HG02938 (cell line): Measurements from ENCODE around the gene DDX42.
"Not testable (repeated sequence)": the region's sequence is repeated elsewhere in the genome, so short reads cannot be mapped to it uniquely, and the experiment has no call there.

Experiments
- ATAC-seq: cut with Tn5 transposase; IDR thresholded peaks from one replicate; pipeline ENCODE4 v1.9.1; 2021; ENCODE audit warnings: mild to moderate bottlenecking, moderate library complexity; ENCODE audit not compliant: unreplicated experiment

The DDX42 gene

GRCh38 chr17:63780507-63780906 lies 6.5 kb downstream of the DDX42 start:
- ATAC-seq: no peak

GRCh38 chr17:63780928-63781327 lies 7.0 kb downstream of the DDX42 start:
- ATAC-seq: no peak

DNA sequence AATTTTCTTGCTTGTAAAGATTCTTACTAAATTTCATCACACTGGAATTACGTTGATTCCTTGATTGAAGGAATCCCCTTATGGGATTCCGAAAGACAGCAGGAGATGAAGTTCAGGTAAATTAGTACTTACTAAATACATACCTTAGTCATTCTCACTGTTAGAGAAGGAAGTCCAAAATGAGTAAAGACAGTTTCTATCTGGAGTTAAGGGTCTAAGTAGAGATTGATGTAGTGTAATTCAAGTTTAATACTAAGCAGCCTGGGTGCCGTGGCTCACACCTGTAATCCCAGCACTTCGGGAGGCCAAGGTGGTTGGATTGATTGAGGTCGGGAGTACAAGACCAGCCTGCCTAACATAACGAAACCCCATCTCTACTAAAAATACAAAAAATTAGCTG lies 9.6 kb downstream of the DDX42 start:
- no peak for ATAC-seq

DNA sequence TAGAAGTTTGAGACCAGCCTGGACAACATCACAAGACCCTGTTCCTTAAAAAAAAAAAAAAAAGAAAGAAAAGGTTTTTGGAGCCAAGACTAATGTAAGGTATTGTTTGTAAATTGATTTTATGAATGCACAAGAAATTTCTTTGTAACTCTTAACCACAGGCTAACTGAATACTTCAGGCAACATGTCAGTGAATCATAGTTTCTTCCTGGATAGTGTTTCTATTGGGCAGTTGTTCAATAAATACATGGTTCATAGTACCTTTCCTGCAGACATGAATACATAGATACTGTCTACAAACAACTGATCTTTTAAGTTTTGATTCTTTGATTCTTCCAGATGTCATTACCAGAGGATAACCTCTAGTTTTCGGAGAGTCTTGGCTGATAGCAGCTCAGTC lies 11.6 kb downstream of the DDX42 start:
- ATAC-seq: no peak

GRCh38 chr17:63786117-63786516 lies 12.1 kb downstream of the DDX42 start:
- ATAC-seq: no peak

DNA sequence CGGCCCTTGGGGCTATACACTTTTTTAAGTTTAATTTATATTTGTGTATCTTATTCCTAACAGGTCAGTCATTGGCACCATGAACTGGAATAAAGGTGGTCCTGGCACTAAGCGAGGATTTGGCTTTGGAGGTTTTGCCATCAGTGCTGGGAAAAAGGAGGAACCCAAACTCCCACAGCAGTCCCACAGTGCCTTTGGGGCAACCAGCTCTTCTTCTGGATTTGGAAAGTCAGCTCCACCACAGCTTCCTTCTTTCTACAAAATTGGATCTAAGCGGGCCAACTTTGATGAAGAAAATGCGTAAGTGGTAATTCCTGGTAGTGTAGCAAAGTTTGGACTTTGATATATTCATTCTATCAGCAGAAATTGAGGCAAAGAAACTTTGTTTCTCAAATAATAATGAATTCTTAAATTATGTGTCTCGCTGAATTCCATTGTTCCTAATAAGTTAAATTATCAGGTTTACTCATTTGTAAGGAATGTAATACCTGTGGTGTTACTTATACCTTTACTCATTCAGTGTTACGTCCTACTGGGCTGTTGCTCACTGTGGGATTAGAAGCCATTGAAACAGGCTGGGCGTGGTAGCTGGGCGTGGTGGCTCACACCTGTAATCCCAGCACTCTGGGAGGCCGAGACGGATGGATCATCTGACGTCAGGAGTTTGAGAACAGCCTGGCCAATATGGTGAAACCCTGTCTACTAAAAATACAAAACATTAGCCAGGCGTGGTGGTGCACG lies 13.2 kb downstream of the DDX42 start:
- no peak for ATAC-seq

DNA sequence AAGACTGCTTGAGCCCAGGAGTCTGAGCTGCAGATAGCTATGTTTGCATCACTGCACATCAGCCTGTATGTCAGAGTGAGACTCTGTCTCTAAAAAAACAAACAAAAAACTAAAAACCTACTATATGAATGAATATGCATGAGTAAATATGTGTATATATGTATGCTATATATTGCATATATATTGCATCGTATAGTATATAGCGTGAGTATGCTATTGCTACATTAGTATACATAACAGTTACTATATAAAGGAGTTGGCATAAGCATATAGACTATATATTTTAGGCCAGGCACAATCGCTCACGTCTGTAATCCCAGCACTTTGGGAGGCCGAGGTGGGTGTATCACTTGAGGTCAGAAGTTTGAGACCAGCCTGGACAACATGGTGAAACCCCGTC lies 16.1 kb downstream of the DDX42 start:
- ATAC-seq: no peak

DNA sequence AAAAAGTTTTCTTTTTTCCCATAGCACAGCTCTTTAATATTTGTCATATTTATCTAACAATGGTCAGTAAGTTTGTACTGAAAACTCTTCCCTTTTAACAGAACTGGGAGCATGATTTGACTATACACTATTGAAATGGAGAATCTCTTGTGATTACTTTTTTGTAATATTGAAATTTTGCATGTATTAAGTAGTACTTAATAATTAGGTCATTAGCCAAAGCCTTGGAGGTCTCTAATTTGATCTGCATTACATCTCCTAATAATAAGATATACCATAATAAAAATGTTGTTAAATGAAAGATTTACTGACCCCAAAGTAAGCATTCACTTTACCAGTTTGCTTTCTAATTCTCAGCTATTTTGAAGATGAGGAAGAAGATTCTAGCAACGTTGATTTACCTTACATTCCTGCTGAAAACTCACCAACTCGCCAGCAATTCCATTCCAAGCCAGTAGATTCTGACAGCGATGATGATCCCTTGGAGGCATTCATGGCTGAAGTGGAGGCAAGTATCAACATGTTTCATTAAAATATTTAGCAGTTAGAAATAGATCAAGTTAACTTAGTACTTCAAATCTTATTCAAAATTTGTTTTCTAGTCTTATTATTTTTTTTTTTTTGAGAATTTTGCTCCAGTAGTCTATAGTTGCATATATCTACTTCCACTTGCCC lies 18.2 kb downstream of the DDX42 start:
- no peak for ATAC-seq

DNA sequence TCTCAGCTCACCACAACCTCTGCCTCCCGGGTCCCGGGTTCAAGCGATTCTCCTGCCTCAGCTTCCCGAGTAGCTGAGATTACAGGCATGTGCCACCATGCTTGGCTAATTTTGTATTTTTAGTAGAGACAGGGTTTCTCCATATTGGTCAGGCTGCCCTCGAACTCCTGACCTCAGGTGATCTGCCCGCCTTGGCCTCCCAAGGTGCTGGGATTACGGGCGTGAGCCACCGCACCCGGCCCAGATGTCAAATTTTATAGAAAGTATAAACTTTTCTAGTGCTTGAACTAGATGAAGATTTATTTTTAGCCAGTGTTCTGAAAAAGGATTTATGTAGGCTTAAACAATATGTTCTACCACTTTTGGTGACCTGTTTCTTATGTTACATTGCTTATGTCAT lies 22.4 kb downstream of the DDX42 start:
- ATAC-seq: not testable (repeated sequence)

DNA sequence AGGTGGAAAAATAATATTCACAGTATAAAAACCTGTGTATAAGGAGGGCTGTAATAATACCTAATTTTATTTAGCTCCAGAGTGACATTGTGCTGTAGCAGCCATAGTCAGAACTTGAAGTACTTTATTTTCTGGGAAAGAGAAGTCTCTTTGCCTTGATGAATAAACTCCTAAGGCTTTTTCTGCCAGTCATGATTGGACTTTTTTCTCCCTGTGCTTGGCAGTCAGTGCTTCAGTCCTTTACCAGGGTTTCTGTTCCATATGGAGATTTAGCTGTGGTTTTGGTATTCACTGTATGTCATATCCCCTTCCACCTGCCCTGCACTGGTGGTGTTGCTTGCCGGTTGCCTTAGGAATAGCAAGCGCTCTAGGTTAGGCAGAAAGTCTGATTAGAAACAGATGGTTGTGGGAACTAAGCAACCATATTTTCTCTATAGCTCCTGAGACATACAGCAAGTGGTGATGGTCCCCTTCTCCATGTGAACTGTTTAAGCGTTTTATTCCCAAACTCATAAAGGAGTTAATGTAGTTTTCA lies 24.7 kb downstream of the DDX42 start:
- ATAC-seq: no peak

DNA sequence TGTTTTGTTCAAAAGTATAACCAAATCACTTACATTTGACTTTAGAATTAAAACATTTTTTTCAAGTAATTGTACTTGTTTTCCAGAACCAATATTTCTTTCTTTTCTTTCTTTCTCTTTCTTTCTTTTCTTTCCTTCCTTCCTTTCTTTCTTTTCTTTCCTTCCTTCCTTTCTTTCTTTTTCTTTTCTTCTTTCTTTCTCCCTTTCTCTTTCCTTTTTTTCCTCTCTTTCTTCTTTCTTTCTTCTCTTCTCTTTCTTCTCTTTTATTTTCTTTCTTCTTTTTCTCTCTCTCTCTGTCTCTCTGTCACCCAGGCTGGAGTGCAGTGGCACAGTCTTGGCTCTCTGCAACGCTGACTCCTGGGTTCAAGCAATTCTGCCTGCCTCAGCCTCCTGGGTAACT lies 26.8 kb downstream of the DDX42 start:
- ATAC-seq: no peak

- no peak for ATAC-seq
Observed at GRCh38 chr17:63804328-63804727, 30.4 kb downstream of the DDX42 start.

GRCh38 chr17:63805591-63805990 lies 31.6 kb downstream of the DDX42 start:
- no peak for ATAC-seq

DNA sequence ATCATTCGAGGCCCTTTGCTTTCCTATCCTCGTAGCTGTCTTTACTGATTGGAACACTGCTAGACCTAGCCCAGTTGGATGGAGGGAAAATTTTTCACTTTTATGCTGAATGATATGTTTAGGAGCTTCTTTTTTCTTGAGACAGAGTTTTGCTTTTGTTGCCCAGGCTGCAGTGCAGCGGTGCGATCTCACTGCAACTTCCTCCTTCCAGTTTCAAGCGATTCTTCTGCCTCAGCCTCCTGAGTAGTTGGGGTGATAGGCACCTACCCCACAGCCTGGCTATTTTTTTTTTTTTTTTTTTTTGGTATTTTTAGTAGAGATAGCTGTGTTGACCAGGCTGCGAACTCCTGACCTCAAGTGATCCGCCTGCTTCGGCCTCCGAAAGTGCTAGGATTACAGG lies 36.0 kb downstream of the DDX42 start:
- no peak for ATAC-seq

DNA sequence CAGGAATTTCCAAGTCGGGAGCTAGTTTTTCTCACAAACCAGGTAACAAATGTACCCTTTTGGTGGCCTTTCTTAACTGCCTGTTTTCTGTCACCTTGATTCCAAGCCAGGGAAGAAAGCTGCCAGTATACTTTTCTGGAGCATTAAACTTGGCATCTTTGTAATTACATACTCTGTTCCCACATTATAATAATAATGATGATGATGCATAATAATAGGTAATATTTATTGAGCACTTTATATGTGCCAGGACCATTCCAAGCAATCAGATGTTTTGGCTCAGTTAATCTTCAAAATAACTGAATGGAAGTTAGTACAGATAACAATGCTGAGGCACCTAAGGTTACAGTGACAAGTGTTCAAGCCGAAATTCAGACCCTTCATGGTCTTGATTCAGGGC lies 42.2 kb downstream of the DDX42 start:
- ATAC-seq: no peak

DNA sequence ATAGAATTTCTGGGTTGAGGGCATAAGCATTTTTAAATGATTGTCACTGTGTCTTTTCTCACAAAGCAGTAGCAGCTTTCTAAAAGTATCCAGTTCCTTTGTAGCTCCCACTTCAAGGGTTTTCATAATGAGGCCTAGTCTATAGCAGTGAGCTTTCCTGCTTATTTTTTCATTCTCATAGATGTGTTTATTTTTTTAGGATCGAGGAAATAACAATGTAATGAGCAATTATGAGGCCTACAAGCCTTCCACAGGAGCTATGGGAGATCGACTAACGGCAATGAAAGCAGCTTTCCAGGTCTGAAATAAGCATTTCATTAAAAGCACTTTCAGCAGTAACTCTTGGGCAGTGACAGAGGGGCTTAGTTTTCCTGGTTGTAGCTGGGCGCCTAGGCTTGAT lies 42.7 kb downstream of the DDX42 start:
- no peak for ATAC-seq

- ATAC-seq: no peak
Observed at GRCh38 chr17:63817736-63818385, 43.9 kb downstream of the DDX42 start.

GRCh38 chr17:63819131-63819530 lies 45.2 kb downstream of the DDX42 start:
- no peak for ATAC-seq

DNA sequence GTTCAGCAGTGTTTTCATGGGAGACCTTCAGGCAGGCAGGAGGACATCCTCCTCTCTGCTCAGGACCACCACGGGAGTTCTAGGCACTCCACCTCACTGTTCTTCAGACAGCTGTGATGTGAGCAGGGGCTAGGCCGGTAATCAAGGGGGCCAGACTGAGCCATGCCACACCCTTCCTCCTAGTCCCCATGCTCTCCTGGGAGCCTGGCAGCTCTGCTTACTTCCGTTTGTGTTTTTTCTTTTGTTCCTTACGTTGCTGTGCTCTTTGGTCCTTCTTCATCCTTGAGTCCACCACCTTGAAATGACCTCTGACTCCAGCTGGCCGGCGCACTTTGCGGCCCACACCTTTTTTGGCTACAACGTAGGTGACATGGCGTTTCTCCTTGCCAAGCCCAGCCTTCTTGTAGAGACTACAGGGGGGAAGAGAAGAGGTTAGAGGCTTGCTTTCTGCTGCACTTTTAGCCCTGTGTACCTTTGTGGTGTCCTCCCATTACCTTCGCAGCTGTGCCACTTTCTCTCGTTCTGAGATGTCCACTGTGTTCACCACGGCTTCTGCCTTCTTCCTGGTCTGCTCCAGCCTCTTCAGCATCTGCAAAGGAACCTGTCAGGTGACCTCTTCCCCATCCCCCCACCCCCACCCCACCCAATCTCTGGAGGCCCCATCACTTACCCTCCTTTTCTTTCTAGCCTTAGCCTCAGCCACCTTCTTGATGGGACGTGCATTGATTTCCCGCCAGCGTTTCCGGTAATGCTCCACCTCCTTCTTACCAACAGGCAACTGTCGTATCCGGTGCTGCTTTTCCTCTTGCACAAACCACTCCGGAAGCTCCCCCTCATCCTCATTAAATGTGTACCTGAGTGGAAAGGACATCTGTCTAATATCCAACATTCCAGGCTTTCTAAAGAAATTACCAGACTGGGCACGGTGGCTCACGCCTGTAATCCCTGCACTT lies 45.9 kb downstream of the DDX42 start:
- no peak for ATAC-seq

DNA sequence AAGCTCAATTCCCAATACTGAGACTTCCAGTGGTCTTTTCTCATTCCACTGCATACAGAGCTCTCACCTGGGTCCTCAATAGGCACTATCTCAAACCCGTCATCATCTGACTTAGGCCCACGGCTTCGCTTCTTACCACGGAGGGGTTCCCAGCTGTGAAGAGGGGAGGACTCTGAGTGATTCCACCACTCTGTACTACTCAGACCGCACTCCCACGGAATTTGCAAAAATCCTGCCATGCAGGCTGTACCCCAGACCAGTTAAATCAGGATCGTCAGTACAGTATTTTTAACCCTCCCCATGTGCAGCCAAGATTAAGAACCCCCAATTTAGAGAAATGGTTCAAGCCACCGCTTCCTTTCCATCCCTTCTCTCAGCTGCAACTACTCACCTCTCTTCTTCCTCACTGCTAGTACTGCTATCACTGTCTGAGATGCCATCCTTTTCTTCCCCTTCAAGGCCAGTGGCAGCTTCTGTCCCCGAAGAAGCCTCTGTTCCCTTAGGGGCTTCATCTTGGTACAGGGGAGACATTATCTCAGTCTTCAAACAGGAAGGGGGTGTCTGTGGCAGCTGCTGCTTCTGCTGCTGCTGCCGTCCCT lies 47.1 kb downstream of the DDX42 start:
- no peak for ATAC-seq
